HG03439 (cell line): ENCODE measurements around the gene RNF166.

Source experiments
- ATAC-seq: cut with Tn5 transposase; IDR thresholded peaks from one replicate; pipeline ENCODE4 v1.9.1; 2021; ENCODE audit warnings: mild to moderate bottlenecking, moderate library complexity; ENCODE audit not compliant: unreplicated experiment

Gene RNF166

DNA sequence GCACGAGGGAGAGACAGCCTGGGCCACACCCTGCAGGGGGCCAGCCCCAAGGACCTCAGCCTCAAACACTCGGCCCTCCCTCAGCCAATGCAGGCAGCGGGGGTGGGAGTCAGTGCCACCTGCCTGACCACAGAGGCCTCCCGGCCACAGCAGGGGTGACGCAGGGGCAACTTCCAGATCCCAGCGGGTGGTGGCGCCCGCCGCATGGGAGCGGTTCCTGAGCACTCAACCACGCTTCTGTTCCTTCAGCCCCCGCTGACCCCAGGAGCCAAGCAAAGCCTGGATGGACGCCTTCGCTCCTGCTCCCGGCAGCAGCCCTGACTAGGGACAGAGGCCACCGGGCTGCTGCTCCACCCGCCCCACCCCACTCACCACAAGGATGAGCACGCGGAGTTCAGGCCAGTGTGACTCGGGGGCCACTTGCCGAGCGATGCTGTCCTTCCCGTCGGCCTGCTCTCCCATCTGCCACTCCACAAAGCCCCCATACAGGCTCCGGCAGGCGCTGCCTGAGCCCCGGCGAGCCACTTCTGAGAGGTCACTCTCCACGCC, 50.4 kb downstream of the RNF166 start:
- no peak for ATAC-seq

DNA sequence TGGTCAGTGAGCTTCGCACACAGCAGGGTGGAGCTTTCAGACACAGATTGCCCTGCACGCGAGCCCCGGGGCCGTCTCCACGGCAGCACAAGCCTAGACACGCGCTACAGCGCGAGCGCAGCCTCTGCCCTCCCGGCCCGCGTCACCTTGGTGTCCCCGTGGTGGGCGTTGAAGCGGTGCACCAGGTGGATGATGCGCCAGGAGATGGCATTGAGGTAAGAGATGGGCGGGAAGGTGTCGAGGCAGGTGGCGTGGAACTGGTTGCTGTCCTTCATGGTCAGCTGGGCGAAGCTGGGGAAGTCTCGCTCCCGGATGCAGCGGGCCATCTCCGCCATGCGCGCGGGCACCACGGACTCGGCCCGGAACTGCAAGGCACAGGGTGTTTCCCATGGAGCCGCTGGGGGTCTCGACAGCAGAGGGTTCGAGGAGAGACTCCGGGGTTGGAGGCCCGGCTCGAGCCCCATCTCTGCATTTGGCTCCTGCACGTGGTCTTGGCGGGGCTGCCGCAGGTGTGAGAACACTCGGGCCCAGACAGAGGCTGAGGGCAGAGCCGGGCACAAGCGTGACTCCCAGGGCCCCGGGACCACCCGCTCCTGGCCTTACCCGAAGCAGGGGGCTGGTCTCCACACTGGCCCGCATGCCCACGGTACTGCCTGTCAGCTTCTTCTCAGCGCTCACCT, 51.0 kb downstream of the RNF166 start:
- no peak for ATAC-seq

DNA sequence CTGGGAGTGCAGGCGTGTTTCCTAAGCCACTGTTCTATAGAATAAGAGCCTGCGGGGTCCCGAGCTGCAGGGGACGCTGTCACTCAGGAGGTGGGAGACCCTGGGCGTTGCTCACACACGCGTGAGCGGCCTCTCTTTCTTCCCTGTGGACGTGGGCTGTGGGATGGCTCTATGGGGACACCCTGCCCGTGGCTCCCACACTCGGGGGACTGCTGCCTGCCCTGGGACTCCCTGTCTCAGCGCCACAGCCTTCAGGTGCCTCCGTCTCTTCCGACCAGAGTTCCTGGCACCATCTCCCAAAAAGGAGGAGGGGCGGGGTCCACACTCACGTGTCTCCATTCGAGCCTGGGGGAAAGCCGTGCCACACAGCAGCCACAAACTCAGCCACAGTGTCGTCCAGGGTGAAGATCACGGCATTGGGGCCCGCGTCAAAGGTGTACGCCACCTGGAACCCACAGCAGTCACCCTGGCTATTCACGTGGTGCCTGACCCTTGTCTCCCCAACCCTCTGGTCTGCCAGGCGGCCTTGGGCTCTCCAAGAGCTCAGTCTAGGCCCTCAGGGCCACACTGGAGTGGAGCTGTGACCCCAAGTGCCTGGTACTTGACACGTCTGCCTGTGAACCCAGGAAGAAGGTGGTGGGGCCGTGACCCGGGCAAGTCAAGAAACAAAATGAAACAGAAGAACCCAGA, 51.7 kb downstream of the RNF166 start:
- ATAC-seq, result no peak

DNA sequence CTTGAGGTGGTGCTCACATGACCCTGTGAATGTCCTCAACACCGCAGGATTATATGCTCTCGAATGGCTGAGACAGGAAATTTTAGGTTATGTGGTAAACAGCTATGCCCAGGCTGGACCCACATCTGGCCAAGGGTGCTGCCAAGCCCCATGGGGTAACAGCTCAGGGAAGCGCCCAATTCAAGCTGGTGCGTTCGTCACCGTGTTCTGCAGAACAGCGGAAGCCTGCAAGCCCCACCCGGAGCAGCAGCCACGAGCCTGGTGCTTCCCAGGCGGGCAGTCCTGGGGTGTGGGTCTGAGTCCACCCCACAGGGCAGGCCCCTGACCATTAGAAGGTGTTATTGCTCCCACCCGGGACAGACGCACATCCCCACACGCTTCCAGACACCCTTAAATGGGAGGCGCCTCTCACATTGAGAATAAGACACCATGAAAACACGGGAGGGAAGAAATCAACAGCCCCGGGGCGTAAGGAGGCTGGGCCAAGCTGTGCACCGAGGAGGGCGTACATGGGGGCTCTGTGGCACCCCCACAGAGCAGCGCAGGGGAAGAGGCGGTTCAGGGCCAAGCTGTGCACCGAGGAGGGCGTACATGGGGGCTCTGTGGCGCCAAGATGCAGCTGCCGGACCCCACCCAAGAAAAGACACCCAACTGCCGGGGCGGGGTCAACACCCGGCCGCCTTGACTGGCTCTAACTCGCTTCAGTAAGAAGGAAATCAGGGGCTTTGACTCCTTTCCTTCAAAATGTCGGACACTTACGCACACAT, 52.4 kb downstream of the RNF166 start:
- no peak for ATAC-seq

DNA sequence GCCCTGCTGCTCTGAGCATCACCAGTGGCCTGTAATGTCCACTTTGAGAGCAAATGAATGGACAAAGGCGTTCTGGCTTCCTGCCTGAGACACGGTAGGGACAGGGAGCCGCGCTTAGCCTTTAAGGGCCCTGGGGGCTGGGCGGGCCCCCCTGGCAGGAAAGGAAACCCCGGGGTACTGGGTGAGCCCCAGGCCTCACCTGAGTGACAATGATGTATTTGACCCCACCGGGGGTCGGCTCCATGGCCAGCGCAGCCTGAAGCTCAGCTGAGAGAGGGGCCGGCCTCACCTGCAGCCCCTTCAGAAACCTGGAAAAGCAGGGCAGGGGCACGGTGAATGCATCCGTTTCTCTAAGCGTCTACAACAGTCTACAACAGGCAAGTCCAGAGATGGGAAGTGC, 53.1 kb downstream of the RNF166 start:
- no peak for ATAC-seq

DNA sequence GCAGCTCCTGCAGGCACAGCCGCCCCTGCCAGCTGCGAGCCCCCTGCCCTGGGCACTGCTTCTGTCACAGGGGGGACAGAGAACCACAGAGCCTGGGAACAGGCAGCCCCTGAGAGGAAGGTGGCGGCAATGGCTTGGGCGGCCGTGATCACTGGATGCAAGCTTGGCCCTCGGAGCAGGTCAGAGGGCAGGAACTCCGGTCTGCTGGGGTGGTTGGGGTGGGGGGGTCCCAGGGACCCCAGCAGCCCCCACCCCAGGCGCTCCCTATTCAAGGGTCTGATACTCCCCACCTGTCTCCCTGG, 53.5 kb downstream of the RNF166 start:
- no peak for ATAC-seq

DNA sequence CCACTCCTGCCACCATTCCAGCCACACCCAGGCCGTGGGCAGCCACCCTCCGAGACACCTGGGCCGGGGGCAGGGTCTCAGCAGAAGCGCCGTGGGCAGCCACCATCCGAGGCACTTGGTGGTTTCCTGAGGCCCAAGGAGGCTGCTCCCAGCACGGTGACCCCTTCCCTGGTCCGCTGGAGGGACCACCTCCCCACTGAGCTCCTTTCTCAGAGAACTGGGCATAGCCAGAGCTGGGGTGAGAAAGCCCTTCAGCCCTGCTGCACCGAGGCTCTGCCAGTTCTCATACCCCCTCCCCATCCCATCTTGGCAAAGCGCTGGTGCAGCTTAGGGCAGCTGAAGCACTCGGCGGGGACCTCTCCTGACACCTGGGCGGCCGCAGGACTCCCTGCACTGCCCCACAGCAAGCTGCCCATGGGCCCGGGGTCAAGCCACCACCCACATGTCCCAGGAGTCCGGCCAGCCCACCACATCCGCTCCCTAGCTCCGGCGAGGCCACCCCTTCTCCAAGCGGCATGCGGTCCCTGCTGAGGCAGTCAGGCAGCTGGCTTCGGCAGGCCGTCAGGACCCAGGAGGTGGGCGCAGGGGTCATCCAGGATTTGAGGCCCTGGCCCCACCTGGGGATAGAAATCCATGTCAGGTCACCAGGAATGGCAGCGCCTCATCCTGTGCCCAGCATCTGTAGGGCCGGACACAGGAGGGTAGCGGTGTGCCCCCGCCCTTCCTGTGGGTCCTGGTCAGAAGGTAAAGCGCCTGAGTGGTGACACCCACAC, 54.0 kb downstream of the RNF166 start:
- ATAC-seq, result no peak

DNA sequence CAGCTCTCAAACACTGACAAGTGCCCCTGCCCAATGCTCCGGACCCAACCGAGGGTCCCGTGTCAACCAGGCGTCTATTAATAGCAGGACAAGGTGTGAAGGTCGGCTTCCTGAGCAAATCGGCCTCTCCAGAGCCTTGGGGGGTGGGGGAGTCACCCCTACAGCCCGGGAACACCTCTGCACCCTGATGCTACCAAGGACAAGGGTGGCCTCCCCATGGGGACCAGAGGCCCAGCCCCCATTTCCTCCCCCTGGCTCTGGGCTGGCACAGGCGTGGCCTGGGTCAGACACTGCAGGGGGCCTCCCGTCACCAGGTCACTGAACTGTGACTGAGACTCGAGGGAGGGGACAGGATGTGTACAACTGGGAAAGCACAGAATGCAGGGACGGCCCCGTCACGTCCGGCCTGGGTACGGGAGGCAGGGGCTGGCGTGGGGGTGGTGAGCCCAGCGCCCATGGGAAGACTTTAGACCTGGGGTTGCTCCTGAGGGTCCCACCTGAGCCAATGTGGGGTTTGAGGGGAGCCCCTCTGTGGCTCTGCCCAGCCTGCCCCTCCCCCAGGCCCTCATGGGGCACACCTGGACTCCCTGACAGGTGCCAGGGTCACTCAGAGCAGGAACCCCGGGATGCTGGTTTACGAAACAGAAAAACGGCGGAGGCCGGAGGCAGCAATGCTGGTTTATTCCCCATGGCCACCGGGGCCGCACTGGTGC, 54.8 kb downstream of the RNF166 start:
- ATAC-seq, result peak; percentile 66

DNA sequence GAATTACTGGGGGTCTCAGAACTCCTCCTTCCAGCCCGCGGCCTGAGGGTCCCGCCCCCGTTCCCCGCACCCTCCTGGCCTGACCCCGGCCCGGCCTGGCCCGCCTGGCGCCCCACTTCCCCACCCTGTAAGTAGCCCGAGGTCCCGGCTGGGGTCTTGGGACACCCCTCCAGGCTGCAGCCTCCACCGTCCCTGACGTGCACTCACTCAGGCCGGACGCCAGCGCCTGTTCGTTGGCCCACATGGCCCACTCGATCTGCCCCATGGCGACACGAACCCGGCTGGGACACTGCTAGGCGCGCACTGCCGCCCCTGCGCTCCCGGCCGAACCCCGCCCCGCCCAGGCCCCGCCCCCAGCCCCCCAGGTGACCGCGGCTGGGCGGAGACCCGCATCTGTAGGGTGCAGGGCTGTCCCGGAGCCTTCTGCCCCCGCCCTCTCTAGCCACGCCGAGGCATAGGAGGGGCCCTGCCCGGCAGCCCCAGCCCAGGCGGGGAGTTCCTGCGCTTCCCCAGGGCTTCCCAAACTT, 55.4 kb downstream of the RNF166 start, which contains the start of gene CYBA:
Gene CYBA (minus strand): TSS at position 305 of the 527 bp plus-strand sequence. CDS start 40 bp downstream, at position 265.
- peak; percentile 62 for ATAC-seq

DNA sequence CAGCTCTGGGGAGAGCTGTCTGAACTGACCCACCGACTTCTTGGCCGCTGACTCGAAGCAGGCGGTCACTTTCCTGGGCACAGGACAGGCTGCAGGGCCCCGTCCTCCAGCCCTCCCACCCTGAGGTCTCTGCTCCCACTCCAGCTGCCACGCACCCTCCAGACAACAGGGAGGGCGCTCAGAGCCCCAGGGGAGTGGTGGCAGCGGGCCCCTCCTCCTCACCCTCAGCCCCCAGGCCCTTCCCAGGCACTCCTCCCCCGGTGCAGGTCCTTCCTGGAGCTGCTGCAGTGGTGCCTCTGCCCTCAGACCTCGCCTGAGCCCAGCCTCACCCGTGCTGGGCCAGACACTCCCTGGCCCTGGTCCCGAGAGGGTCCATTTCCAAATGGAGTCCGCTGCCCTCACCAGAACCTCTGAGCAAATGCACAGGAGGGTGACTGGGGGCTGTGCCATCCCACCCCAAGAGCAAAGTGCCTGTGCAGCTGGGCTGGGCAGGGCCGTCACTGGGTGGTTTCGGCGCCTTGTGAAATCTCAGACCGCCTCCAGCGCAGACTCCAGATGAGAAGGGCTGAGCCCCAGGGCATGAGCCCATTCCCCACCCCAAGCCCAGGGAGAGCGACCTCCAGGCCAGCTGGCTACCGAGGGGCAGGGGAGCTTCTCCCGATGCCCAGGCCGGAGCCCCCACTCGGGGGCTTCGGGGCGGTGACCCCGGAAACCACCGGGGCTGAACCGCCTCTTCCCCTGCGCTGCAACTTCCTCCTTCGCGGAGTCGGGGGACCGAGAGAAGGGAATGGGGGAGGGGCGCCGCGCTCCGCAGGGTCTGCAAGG, 56.1 kb downstream of the RNF166 start:
- peak; percentile 12 for ATAC-seq

DNA sequence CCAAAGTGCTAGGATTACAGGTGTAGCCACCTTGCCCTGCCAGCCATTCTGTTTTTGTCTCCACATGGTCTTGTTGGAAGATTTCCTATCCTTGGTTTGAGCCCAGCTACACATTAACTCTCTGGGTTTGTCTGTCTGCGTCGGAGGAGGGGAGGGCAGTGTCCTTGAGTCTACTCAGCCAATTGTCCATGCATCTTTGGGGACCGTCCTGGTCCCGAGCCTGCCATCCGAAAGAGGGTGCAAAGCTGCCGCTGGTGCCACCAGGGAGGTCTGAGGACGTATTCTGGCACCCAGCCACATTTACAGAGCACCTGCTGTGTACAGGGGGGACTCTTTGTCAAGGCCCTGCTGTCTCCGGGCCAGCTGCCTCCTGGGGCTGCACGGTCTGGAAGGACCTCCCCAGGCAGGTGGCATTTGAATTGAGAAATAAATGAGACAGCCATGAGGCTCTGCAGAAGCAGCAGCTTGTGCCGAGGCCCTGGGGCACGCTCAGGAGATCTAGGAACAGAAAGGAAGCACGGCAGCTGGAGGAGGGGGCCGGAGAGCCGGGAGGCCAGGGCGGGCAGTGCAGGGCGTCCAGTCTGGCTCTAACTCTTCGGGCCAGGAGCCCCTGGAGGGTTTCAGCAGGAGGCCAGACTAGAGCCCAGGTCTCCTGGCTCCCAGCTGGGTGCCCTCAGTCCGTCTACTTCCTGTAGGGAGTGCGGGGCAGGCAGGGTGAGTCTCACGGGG, 56.8 kb downstream of the RNF166 start:
- ATAC-seq, result no peak

DNA sequence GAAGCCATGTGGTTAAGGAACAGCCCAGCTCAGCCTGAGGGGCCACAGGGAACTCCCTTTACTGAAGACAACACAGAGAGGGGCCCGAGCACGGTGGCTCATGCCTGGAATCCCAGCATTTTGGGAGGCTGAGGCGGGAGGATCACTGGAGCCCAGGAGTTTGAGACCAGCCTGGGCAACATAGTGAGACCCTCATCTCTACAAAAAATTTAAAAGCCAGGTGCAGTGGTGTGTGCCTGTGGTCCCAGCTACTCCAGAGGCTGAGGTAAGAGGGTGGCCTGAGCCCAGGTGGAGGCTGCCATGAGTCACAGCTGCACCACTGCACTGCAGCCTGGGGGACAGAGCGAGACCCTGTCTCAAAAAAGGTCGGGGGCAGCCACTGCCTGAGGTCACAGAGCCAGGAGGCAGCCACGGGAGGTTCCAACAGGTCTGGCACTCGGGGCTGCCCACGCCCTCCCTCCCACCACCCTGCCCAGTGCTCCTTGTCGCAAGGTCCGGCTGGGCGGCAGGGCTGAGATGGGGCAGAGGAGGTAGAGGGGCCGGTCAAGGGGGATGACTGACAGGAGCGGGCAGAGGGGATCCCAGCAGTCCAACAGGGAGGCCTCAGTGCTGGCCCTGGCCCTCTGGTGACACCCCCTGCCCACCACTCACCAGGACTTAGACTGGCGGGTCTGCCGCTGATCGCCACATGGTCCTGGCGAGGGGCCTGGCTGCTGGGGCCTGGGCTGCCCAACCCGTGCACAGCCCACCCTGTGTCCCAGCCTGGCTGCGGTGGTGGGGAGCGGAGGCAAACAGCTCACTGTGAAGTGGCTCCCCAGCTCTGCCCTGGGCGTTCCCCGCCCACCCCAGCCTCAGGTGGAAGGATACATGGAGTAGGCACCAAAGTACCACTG, 58.8 kb downstream of the RNF166 start:
- ATAC-seq, result no peak
